GM12874 (cell line): ENCODE data around the gene BOK.

Experiments used
- TF ChIP-seq, protein P1 (sequence below): IDR thresholded peaks from 2 replicates; pipeline ENCODE4 v1.5.1; 2011; ENCODE audit warnings: low read depth, mild to moderate bottlenecking, control low read depth, low read length, moderate library complexity; ENCODE audit not compliant: insufficient read depth

Gene BOK

DNA sequence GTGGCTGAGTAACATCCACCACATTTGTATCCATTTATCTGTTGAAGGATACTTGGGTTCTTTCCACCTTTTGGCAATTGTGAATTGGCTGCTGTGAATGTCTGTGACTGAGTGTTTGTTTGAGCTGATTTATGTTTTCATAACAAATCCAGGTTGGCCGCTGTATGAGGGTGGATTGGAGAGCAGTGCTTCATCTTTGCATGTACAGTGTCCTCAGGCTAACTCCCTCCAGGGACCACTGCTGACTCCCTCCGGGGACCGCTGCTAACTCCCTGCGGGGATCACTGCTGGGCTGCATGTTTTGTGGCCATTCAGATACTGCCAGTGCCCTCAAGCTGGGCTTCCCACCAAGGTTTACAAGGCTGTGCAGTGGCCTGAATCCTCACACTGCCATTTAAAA, 10.2 kb downstream of the BOK start:
- TF ChIP-seq, protein P1, sequence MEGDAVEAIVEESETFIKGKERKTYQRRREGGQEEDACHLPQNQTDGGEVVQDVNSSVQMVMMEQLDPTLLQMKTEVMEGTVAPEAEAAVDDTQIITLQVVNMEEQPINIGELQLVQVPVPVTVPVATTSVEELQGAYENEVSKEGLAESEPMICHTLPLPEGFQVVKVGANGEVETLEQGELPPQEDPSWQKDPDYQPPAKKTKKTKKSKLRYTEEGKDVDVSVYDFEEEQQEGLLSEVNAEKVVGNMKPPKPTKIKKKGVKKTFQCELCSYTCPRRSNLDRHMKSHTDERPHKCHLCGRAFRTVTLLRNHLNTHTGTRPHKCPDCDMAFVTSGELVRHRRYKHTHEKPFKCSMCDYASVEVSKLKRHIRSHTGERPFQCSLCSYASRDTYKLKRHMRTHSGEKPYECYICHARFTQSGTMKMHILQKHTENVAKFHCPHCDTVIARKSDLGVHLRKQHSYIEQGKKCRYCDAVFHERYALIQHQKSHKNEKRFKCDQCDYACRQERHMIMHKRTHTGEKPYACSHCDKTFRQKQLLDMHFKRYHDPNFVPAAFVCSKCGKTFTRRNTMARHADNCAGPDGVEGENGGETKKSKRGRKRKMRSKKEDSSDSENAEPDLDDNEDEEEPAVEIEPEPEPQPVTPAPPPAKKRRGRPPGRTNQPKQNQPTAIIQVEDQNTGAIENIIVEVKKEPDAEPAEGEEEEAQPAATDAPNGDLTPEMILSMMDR = no peak

DNA sequence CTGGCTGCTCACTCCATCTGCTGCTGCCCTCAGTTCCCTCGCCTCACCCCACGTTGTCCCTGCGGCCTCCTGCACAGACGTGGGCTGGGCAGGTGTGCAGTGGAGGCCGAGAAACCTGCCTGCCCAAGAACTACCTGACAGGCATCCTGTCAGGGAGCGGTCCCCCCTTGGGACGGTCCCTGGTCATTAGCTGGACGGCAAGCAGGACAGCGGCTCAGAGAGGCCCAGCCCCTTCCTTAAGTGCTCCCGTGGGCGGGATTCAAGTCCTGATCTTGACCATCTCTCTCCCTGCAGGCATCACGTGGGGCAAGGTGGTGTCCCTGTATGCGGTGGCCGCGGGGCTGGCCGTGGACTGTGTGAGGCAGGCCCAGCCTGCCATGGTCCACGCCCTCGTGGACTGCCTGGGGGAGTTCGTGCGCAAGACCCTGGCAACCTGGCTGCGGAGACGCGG, 11.3 kb downstream of the BOK start:
- TF ChIP-seq, protein P1 = no peak

DNA sequence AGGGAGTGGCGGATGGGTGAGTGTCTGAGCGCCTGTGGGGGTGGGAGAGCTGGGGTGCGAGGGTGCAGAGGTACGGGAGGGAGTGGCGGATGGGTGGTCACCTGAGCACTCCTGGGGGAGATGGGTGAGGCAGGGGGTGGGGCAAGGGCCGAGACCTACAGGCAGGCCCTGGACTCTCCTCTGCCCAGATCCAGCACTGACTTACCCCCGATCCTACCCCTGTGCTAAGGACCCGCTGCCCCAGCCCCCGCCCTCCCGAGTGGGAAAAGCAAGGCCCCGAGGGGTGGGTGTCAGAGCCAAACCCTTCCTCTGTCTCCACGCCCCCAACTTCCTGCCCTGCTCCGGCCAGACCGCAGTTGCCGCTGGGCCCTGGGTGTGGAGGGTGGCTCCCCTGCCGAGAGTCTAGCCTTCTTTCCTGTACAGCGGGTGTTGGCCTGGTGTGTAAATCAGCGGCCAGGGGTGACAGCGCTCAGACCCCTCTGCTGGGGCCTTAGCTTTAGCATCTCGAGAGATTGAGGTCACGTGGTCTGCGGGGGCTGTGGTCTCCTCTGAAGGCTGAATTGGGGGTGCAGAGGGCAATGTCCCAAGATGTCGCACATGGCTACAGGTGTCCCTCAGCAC, 12.5 kb downstream of the BOK start:
- TF ChIP-seq, protein P1 = no peak

DNA sequence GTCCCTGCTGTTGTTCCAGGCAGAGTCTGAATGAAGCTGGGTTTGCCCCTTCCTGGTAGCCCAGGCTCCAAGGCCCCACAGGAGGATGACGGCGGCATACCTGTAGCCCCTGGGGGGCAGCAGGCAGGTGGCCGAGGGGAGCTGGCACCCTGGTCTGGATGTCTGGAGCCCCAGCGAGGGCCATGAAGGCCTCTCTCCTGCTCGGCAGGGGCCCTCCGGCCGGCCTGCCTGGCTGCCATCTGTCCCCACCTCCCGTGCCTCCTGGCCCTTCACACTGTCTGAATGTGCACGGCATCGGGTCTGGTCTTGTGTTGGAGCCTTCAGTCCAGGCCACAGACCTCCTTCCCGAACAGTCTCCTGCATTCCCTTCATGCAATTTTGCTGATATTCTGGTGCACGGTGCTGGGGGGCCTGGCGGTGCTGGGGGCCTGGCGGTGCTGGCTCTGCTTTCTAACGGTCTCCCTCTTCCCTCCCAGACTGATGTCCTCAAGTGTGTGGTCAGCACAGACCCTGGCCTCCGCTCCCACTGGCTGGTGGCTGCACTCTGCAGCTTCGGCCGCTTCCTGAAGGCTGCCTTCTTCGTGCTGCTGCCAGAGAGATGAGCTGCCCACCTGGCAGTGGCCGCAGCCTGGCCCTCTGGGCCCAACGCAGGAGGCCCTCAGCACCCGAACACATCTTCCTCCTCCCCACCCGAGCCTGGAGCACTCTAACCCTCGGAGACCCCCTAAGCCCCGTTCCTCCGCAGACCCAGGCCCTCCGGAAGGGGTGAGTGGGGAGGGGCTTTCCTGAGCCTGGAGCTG, 13.5 kb downstream of the BOK start:
- TF ChIP-seq, protein P1 = no peak

GRCh38 chr2:241573741-241574140, 15.2 kb downstream of the BOK start:
- TF ChIP-seq, protein P1 = no peak

DNA sequence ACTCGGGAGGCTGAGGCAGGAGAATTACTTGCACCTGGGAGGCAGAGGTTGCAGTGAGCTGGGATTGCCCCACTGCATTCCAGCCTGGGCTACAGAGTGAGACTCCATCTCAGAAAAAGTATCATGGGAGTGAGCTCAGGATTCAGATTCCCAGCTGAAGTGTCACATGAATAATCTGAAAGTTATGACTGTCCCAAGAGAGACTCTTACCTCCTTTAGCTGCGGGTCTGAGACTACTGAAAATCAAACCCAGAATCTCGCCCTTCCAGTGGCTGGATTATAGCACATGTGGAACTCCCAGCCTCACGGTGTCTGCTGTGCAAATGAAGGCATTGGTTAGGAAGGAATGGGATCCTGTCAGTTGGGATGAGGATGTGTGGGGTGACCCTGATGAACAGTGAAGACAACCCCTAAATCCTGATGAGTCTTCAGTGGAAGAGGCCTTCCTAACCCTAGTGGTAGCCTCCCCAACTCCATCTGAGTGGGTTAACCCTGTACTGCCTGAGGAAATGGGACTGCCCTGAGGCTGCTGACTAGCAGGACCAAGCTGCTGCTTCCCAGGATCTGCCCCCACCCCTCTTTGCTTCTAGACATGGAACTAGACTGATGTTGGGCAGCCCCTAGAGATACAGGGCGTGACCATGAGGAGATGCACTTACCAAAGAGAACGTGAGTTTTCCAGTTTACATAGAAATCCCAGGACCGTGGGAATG, 16.5 kb downstream of the BOK start:
- TF ChIP-seq, protein P1 = no peak

- TF ChIP-seq, protein P1 = no peak
Measured at GRCh38 chr2:241575624-241576292, 17.2 kb downstream of the BOK start.
